GM18868 (cell line): ENCODE data around the gene TPRG1.
A peak's percentile ranks its signal among the peaks of the same experiment; 100 is the strongest.

ENCODE experiments used
- ATAC-seq: cut with Tn5 transposase; IDR thresholded peaks from one replicate; pipeline ENCODE4 v1.9.1; 2021; ENCODE audit warnings: mild to moderate bottlenecking, moderate library complexity; ENCODE audit not compliant: unreplicated experiment

TPRG1 gene

DNA sequence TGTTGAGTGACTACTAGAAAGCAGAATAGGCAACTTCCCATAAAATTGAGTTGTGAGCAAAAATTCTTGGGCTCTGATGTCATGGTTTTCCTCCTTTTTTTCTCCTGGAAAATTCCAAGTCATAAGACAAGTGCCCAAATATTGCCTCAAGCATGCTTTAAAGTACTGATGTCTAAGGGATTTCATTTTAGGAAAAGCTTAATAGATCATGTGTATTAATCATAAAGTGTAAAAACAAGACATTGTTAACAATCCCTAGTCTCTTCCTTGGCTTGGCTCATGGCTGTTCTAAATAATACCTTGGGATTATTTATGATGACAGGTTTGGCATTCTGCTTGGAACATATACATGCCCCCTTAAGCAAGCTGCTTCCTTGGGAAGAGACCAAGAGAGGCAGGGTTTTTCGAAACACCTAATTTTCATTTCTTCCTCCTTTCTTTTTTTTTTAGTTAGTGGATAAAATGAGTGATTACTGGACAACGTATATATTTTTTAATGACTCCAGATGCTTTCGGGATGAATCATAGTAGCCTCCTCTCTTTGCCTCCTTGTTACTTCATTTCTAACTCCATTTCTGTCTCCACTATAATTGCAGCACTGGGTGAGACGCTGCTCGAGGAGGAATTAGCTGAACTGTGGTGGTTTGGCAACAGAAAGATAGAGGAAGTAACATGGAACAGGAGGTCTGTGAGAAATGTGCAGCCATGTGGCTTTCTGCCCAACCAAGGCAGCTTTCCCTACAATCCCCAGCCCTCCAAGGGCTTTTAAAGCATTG, 104.9 kb downstream of the TPRG1 start:
- no peak for ATAC-seq

GRCh38 chr3:189277711-189278110, 105.9 kb downstream of the TPRG1 start:
- ATAC-seq = no peak

GRCh38 chr3:189278221-189278620, 106.5 kb downstream of the TPRG1 start:
- no peak for ATAC-seq

DNA sequence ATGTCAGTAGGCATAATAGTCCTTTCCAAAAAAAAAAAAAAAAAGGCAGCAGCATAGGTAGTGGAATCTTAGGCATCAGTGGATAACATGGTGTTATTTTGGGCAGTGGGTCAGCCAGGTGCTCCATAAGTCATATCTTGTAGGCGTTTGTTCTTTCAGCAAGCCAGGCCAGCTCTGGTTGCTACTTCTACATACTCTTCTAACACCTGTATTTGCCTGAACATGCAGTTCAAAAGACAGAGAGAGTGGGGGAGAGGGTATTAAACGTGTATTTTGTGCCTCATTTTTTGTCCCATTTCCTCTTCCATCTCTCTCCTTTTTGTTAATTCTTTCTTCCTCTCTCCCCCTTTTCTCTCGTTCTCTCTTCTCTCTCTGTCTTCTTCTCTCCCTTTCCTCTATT, 110.4 kb downstream of the TPRG1 start:
- ATAC-seq = no peak

- no peak for ATAC-seq
These were observed 111.0 kb downstream of the TPRG1 start for GRCh38 chr3:189282741-189283140.

DNA sequence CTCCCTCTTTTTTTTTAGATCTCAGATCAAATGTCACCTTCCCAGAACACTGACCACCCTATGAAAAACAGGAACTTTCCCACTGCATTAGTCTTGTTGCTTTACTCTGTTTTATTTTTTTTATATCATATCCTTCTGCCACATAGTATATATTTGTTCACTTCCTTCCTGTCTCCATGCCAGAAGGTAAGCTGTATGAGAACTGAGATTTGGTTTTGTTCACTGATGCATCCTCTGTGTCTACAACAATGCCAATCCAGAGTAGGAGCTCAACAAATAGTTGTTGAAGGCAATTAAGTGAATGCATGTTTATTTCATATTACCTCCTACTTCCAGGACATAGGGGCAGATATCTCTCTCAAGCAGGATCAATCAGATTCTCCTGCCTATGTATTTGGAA, 114.4 kb downstream of the TPRG1 start:
- ATAC-seq = no peak

DNA sequence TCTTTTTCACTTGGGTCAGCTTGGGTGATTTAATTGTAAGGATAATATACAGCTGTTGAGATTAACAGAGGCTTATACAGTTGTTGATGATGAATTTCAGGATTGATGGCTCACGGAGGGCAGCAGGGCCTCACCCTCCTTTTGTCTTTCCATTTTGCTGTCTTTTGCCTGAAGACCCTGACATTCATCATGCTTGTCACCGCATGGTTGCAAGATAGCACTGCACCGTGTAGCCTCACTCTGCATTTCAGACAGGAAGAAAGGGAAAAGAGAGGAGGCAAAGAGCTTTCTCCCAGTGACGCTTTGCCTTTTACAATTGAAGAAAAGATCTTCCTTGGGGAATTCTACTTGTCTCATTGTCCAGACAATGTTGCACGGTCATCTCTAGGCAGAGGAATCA, 115.1 kb downstream of the TPRG1 start:
- no peak for ATAC-seq

- ATAC-seq = peak; percentile 82
These were observed 116.8 kb downstream of the TPRG1 start for GRCh38 chr3:189288348-189289235.

DNA sequence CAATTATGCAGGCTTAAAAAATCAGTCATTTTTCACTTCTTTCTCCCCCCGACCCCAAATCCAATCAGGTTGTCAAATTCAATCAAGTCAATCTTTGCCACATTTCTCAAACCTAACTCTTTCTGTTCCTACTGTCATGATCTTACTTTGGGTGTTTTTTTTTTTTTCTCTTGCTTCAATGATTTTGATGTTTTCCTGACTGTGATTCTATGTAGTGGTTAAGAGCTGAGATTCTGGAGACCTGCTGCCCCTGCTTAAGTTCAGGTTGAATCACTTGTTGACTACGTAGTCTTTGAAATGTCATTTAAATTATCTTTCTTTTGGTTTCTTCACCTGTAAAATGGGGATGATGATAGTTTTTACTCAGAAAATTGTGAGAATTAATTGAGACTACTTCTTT, 117.5 kb downstream of the TPRG1 start:
- ATAC-seq = no peak

DNA sequence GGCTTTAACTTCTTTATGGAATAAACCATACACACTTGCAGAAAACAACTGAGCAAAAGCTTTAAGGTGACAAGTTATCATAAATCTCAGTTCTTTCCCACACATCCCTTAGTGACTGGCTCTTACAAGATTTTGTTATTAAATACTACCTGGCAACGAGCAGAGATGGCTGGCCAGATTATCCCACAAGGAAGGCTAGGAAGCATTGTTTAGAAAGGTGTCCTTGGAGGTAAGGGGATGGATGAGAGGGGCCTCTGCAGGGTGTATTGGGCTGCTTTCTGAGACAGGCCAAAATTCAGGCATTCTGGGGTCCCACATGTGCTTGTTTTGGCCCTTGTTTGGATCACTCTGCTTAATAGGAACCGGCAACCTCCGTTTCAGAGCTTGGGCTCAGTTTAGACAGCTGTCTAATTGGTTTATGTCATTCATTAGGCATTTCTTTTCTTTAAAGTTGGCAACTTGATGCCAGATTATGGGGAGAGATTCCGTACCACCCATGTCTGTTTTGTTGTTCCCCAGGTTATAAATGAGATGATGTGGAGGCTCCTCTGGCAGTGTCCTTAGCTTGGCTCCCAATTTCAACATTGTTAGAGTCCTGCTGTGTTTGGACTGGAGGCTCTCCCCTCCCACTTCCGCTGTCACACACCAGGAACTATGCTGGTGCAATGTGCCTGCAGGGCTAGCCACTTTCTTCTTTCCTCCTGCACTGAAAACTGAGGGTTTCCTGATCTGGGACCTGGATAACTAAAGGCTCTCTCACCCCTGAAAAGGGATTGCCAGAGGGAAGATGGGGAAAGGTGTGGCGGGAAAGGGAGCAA, 121.1 kb downstream of the TPRG1 start:
- ATAC-seq = no peak

DNA sequence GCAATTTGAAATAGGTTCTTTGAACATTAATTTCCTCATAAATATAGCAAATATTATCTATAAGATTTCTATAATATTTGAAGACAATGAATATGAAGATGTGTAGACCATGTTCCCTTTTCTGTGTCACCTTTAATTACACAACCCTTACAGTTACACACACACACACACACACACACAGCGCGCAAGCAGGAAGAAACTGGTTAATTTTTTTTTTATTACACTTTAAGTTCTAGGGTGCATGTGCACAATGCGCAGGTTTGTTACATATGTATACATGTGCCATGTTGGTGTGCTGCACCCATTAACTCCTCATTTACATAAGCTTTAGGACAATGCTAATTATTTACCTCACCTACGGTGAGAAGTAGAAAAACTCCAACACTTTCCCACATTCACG, 122.9 kb downstream of the TPRG1 start:
- no peak for ATAC-seq

DNA sequence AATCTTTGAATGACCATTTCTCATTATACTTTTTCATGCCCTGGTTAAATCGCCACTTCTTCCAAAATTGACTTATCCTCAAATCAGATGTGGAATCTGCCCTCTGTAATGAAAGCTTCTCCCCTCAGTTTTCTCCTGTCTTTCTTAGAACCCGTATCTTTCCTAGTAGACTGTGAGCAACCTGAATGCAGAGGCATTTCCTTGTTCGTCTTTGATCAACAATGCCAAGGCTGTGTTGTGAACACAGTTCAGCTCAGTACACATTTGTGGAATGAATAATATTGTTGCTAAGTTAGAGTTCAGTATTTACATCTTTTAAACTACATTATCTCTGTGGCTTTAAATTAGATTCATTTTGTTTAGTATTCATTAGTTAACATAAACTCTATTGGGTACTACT, 123.3 kb downstream of the TPRG1 start:
- ATAC-seq = no peak

DNA sequence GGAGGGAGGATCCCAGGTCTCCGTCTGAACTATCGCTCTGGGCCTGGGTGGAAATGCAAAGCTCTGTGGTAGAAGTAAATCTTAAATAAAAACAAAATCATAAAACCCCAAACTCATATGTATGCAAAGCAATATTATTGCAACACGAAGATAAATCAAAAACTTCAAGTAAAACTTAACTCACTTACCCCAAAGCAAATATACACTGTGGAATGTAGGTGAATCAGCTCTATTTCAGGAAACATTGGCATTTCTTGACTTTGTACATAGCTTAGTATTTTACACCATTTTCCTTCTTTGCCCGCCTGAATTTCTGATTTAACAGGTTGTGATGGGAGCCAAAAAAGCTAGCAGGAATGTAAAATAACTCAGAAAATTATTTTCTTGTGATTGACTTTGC, 126.2 kb downstream of the TPRG1 start:
- no peak for ATAC-seq

DNA sequence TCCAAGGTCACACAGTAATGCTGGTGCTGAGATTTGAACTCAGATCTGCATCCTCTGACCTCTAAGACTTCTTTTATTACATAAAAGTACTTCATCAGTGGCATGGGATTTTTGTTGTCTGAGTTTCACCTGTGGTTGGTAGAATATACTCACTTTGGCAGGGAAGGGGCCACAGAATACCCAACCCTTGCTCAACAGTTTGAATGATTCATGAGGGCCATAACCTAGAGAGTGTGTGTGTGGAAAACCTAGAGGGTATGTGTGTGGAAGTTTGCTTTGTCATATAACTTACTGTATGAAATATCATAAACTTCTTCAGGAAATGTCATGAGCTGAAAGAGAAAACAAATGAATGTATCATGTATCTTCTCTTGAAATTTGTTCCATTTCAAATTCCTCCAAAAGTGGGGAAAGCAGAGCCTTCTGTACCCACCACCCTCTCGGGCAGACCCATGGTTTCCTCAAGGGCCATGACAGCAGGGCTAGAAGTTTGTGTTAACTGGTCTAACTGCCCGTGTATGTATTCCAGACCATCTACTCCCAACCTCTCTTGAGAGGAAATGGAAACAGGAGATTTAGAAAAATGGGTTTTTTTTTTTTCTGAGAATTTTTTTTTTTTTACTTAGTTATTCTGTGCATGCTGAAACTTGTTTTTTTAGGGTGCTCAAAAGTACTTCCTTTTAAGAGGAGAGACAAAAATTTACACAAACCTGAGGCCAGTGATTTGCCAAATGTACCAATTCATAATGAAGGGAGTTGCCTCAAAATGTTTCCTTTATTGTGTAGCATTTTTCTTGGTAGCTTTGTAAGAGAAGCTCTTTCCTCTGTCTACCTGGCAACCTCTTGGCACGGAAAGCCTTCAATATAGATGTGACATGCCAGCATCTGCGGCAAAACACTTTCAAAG, 127.0 kb downstream of the TPRG1 start:
- ATAC-seq = no peak

DNA sequence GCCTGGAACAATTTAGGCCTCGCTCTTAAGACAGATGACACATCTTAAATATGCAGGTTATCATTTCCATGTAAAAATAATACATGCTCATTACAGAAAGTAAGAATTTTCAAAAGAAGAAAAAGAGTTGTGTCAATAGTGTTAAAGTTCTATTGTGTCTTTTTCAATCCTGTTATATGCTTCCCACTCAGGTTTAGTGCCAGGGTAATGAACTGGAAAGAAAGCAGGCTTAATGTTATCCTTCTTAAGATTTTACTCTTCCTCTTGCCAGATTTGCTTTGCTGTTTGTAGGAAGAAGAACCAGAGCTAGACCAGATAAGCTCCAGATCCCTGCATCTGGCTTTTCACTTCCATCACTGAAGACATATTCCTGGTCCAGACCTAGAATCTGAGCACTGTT, 128.6 kb downstream of the TPRG1 start:
- no peak for ATAC-seq

DNA sequence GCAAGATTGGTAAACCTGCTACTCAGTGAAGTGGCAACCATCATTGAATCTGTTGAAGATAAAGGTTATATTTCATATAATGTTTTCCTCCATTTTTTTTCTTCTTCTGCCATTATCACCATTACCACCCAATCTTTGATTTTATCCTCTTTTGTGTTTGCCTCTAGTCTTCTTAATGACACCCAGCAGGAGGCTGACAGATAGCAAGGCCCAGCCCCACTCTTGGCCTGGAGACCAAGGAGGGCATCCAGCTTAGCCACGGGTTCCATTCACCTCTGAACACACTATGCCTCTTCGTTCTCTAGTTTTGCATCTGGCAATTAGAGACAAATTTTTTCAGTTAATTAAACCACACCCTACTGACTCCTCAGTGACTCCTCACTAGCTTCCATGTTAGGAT, 129.7 kb downstream of the TPRG1 start:
- ATAC-seq = no peak

DNA sequence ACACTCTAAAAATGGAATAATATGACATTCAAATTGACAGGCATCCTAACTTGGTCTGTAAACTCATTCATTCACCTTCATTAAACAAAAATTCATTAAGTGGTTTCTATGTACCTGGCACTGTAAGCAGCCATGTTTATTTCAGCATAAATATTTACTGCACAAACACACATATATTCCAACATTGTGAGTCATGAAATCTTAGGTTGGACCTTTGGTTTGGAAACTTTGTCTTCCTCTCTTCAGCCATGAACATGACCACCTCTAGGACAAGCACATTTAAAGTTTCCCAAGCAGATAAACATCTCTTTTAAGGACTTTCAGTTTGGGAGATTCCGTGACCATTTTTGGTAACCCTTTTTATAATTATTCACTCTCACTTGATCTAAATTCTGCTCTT, 131.8 kb downstream of the TPRG1 start:
- ATAC-seq = no peak

GRCh38 chr3:189304465-189305351, 132.9 kb downstream of the TPRG1 start:
- ATAC-seq = no peak

GRCh38 chr3:189305412-189305811, 133.6 kb downstream of the TPRG1 start:
- peak; percentile 75 for ATAC-seq
